ENCODE results near the gene ZNF35.
"Not testable (repeated sequence)": the region's sequence is repeated elsewhere in the genome, so short reads cannot be mapped to it uniquely, and the experiment has no call there.

The ZNF35 gene

GRCh38 chr3:44648564-44649229 is at the start of gene ZNF35:
TSS of gene ZNF35 (plus strand) at chr3:44648732. CDS start at chr3:44651068, 2,336 bp downstream.
- DNase-seq, result peak; percentile 4

- no peak for DNase-seq
These were observed 46.8 kb upstream of the ZNF35 start for GRCh38 chr3:44601749-44602148.

- no peak for DNase-seq
These were observed 35.9 kb upstream of the ZNF35 start for GRCh38 chr3:44612678-44613077.

GRCh38 chr3:44624749-44625480 is 23.6 kb upstream of the ZNF35 start, which contains the start of gene ZNF197:
TSS of gene ZNF197 (plus strand) at chr3:44625036. CDS start at chr3:44629155, 4,119 bp downstream.
- peak; percentile 43 for DNase-seq

GRCh38 chr3:44628716-44629115 is 19.8 kb upstream of the ZNF35 start:
- no peak for DNase-seq

- no peak for DNase-seq
These were observed 16.3 kb upstream of the ZNF35 start for GRCh38 chr3:44632193-44632592.

GRCh38 chr3:44642337-44642736 is 6.2 kb upstream of the ZNF35 start:
- DNase-seq, result no peak

- no peak for DNase-seq
These were observed 5.5 kb upstream of the ZNF35 start for GRCh38 chr3:44643024-44643423.

- no peak for DNase-seq
These were observed 761 bp upstream of the ZNF35 start for GRCh38 chr3:44647771-44648170.

- DNase-seq, result no peak
These were observed 1.2 kb downstream of the ZNF35 start for GRCh38 chr3:44649709-44650108.

- no peak for DNase-seq
These were observed 5.5 kb downstream of the ZNF35 start for GRCh38 chr3:44654039-44654438.

- no peak for DNase-seq
These were observed 10.5 kb downstream of the ZNF35 start for GRCh38 chr3:44659015-44659414.

GRCh38 chr3:44659434-44659833 is 10.9 kb downstream of the ZNF35 start:
- no peak for DNase-seq

- DNase-seq, result no peak
These were observed 12.7 kb downstream of the ZNF35 start for GRCh38 chr3:44661189-44661588.

- DNase-seq, result no peak
These were observed 16.6 kb downstream of the ZNF35 start for GRCh38 chr3:44665173-44665572.

- no peak for DNase-seq
These were observed 17.8 kb downstream of the ZNF35 start for GRCh38 chr3:44666346-44666745.

- DNase-seq, result no peak
These were observed 21.2 kb downstream of the ZNF35 start for GRCh38 chr3:44669760-44670159.

GRCh38 chr3:44673466-44673865 is 24.9 kb downstream of the ZNF35 start:
- not testable (repeated sequence) for DNase-seq

- DNase-seq, result no peak
These were observed 25.7 kb downstream of the ZNF35 start for GRCh38 chr3:44674211-44674610.

GRCh38 chr3:44678480-44679116 is 30.1 kb downstream of the ZNF35 start:
- DNase-seq, result no peak

GRCh38 chr3:44680921-44681455 is 32.5 kb downstream of the ZNF35 start:
- no peak for DNase-seq

- DNase-seq, result no peak
These were observed 33.8 kb downstream of the ZNF35 start for GRCh38 chr3:44682182-44682896.

All from NCI-H1694 treated with DMSO at 0.1 percent for 48 hours (cell line).